Esophagus squamous epithelium (tissue), 5 donors: ENCODE data around the gene ANKS1B. TPM values are rescaled to one million over a fixed set of nuclear protein-coding genes. Genes with fewer than 3 reads are reported as not detected.
A peak's percentile ranks its signal among the peaks of the same experiment; 100 is the strongest.

Experiments
- DNase-seq: peaks from one replicate; lab custom pipeline; 2025; lab: John Stamatoyannopoulos, UW
- H3K27ac ChIP-seq, 4 donors: fragments of 200-600 bp; sonication (generic); one replicate each; pipeline ENCODE4 v1.5.1; 2016 to 2019; ENCODE audit warnings: mild to moderate bottlenecking in 1 of 4
- H3K27me3 ChIP-seq, 4 donors: fragments of 200-600 bp; sonication (generic); 1 replicate in 3 of 4; 2 replicates in 1 of 4; pipeline versions ENCODE4 v1.5.1 to v1.6.0; 2017 to 2021; ENCODE audit warnings: antibody characterized with exemption in 1 of 4
- H3K36me3 ChIP-seq, 3 donors: fragments of 200-600 bp; sonication (generic); one replicate each; pipeline ENCODE4 v1.5.1; 2016 to 2019
- H3K4me1 ChIP-seq, 3 donors: fragments of 200-600 bp; sonication (generic); one replicate each; pipeline ENCODE4 v1.5.1; 2017 to 2019
- H3K4me3 ChIP-seq, 4 donors: fragments of 200-600 bp; sonication (generic); 1 replicate in 3 of 4; 2 replicates in 1 of 4; pipeline ENCODE4 v1.5.1; 2016 to 2019; ENCODE audit warnings: mild to moderate bottlenecking in 2 of 4, moderate library complexity in 1 of 4
- H3K9me3 ChIP-seq, 3 donors: fragments of 200-600 bp; sonication (generic); one replicate each; pipeline ENCODE4 v1.5.1; 2016 to 2019
- POLR2A ChIP-seq, 4 donors: fragments of 450-650 bp; IDR thresholded peaks; one replicate each; pipeline ENCODE4 v1.6.1; 2017; ENCODE audit warnings: antibody characterized with exemption in 4 of 4, mild to moderate bottlenecking in 4 of 4, moderate library complexity in 3 of 4
- WGBS, 2 donors: methylation state at CpG; one replicate each; pipeline ENCODE4 v1.1.5; 2018; 5-methylcytosine and 5-hydroxymethylcytosine counted together
- intact Hi-C: fragments of 100-400 bp; cut with DNase I; formaldehyde crosslinking; loops from one replicate; pipeline ENCODE4 v1.15.0; 2022
- total RNA-seq, 4 donors: library from RNA; depleted of rRNA; stranded (reverse); fragments of >200 nt; gene quantifications; one replicate each; pipeline ENCODE4 v1.1.0, GENCODE V29; 2016
- TF ChIP-seq, protein P1 (sequence below), 6 experiments: fragments of 450-650 bp in 4 of 6; fragments of 200-600 bp in 2 of 6; sonication (generic) in 2 of 6; IDR thresholded peaks; one replicate each; pipeline ENCODE4 v1.5.1; 2016 to 2019; ENCODE audit warnings: antibody characterized with exemption in 6 of 6, mild to moderate bottlenecking in 4 of 6, moderate library complexity in 4 of 6
- donor health status: DM: yes; HTN: yes; CAD: no.

ANKS1B gene
- total RNA-seq, 4 donors from 2014 or later: 1.6 to 15.8 (median 8.1) TPM

DNA sequence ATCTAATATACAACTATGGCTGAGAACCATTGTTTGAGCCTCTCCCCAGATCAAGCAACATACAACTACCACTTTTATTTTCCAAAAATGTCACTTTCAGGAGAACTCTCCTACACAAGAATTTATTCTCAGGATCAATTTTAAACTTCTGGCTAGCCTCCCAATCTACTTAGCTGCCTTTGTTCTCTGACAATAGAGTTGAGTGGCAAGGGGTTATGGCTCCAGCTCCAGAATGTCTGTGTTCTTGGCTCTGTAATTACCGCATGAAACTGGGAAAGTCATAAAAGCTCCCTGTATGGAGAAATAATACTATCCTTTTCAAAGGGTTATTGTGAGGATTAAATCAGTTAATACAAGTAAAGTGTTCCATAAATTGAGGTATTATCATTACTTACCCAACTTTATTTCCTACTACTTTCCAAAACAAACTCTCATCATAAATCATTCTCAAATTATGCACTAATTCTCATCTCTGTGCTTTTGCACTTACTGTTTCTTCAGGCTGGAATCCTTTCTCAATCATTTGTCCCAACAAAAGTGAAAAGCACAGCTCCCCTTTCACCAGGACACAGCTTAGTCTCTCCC, 215.2 kb downstream of the ANKS1B start:
- H3K27ac ChIP-seq: no peak overlapping the region
- no peak for DNase-seq
- TF ChIP-seq, protein P1, sequence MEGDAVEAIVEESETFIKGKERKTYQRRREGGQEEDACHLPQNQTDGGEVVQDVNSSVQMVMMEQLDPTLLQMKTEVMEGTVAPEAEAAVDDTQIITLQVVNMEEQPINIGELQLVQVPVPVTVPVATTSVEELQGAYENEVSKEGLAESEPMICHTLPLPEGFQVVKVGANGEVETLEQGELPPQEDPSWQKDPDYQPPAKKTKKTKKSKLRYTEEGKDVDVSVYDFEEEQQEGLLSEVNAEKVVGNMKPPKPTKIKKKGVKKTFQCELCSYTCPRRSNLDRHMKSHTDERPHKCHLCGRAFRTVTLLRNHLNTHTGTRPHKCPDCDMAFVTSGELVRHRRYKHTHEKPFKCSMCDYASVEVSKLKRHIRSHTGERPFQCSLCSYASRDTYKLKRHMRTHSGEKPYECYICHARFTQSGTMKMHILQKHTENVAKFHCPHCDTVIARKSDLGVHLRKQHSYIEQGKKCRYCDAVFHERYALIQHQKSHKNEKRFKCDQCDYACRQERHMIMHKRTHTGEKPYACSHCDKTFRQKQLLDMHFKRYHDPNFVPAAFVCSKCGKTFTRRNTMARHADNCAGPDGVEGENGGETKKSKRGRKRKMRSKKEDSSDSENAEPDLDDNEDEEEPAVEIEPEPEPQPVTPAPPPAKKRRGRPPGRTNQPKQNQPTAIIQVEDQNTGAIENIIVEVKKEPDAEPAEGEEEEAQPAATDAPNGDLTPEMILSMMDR (IDR thresholded peaks at IDR 0.05): no peak
- TF ChIP-seq POLR2A (IDR thresholded peaks at IDR 0.05): no peak
- 21 to 33% methylated on average over 1 of the region's 1 CpG for WGBS, 2 donors
- no peaks in the 10 kb centered on the region for H3K36me3 ChIP-seq
- no peaks in the 10 kb centered on the region for H3K9me3 ChIP-seq
- no peaks in the 10 kb centered on the region for H3K27me3 ChIP-seq
- no peak overlapping the region for H3K4me3 ChIP-seq
- intact Hi-C loops: loop anchor here (10.0 kb wide), 1 partner anchor 725 kb away; no protein-coding TSS in a partner anchor
- H3K4me1 ChIP-seq: peaks cover 0 to 32% (median 0%) of the 10 kb centered on the region in 3 donors

DNA sequence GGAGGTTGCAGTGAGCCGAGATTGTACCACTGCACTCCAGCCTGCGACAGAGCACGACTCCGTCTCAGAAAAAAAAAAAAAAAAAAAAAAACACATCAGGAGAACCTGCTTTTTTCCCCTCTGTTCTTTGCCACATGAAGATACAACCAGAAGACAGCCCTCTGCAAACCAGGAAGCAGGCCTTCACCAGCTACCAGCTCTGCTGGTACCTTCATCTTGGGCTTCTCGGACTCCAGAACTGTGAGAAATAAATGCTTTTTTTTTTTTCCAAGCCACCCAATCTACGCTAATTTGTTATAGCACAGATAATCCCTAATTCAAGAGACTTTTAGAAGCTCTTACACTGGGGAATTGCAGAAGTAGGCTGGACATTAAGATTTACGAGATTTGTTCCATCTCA, 216.0 kb downstream of the ANKS1B start:
- no peak overlapping the region for H3K27ac ChIP-seq
- H3K4me1 ChIP-seq: peaks cover 0 to 32% (median 0%) of the 10 kb centered on the region in 3 donors
- H3K27me3 ChIP-seq: no peaks in the 10 kb centered on the region
- 81 to 85% methylated on average over 7 of the region's 7 CpGs for WGBS, 2 donors
- H3K36me3 ChIP-seq: no peaks in the 10 kb centered on the region
- TF ChIP-seq, protein P1 (IDR thresholded peaks at IDR 0.05): no peak
- no peak for TF ChIP-seq POLR2A (IDR thresholded peaks at IDR 0.05)
- H3K4me3 ChIP-seq: no peak overlapping the region
- intact Hi-C loops: loop anchor here (10.0 kb wide), 1 partner anchor 724 kb away; no protein-coding TSS in a partner anchor
- no peaks in the 10 kb centered on the region for H3K9me3 ChIP-seq
- DNase-seq: no peak

DNA sequence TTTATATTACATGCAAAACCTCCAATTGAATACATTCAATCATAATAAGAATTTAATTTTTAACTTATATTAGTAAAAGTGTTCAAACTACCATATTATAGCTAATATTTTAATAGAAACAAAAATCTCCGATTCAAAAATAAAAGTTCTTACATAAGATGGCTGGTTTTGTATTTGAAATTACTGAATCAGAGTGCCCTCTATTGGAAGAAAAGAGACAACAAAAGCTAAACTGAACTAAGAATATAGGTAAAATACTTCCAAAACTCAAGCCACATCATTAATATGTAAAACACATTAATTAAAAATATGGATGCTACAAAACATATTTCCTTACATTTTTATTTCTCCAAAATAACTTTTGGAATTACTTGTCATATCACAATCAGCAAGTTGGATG, 216.9 kb downstream of the ANKS1B start:
- H3K4me1 ChIP-seq: peaks cover 0 to 32% (median 0%) of the 10 kb centered on the region in 3 donors
- no peak overlapping the region for H3K4me3 ChIP-seq
- H3K9me3 ChIP-seq: no peaks in the 10 kb centered on the region
- H3K27me3 ChIP-seq: no peaks in the 10 kb centered on the region
- 0 to 14% methylated on average over 1 of the region's 1 CpG for WGBS, 2 donors
- H3K36me3 ChIP-seq: no peaks in the 10 kb centered on the region
- TF ChIP-seq, protein P1 (IDR thresholded peaks at IDR 0.05): peak in 4 of 6 experiments; percentile 11 to 56 (median 36)
- TF ChIP-seq POLR2A (IDR thresholded peaks at IDR 0.05): no peak
- no peak for DNase-seq
- H3K27ac ChIP-seq: no peak overlapping the region
- intact Hi-C loops: loop anchor here (10.0 kb wide), 1 partner anchor 723 kb away; no protein-coding TSS in a partner anchor

DNA sequence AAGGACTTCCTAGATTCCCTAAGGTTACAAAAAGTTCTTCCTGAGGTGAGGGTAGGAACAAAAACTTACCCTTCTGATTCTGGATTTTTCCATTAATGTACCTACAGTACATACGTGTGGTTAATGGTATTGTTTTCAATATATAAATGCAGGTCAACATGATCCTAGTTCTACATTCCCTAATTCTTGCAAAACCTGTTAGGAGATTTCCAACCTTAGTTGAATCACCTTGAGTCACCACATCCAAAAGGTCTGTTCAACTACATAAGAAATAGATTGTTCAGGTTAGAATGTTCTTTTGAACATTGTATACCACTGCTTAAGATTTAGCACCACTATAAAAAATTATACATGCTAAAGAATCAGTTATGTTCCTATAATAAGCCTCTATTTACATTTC, 218.3 kb downstream of the ANKS1B start:
- TF ChIP-seq POLR2A (IDR thresholded peaks at IDR 0.05): no peak
- TF ChIP-seq, protein P1 (IDR thresholded peaks at IDR 0.05): no peak
- WGBS, 2 donors: 52 to 63% methylated on average over 1 of the region's 1 CpG
- H3K4me1 ChIP-seq: peaks cover 0 to 32% (median 0%) of the 10 kb centered on the region in 3 donors
- H3K9me3 ChIP-seq: no peaks in the 10 kb centered on the region
- H3K27me3 ChIP-seq: no peaks in the 10 kb centered on the region
- no peak overlapping the region for H3K27ac ChIP-seq
- no peak for DNase-seq
- H3K4me3 ChIP-seq: no peak overlapping the region
- intact Hi-C loops: loop anchor here (10.0 kb wide), 1 partner anchor 722 kb away; no protein-coding TSS in a partner anchor
- H3K36me3 ChIP-seq: no peaks in the 10 kb centered on the region

DNA sequence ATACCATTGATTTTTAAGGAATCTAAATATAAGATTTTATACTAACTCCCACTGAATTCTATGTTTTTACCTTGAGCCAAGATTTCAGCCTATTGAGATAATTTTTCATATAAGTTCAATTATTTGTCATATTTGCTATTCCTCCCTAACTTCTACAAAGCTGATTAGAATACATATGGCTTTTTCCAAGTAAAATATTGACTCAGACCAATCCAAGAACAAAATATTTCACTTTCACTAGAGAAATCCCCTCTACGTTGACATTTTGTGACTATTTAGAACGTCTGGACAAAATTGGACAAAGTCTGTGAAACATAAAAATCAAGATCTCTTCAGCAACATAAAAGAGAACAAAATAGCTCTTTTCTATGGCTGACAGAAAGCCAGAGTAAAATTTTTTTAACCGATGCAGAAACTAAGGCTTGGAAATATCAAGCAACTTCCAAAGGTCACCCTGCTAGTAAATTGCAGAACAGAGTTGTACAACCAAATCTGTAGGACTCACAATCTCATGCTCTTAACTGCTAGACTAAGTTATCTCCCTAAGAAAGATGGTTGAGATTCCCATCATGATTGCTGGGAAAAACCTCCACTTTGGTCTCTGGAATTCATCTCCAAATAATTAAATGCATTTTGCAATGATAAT, 219.1 kb downstream of the ANKS1B start:
- 76 to 82% methylated on average over 3 of the region's 3 CpGs for WGBS, 2 donors
- no peak overlapping the region for H3K27ac ChIP-seq
- H3K36me3 ChIP-seq: no peaks in the 10 kb centered on the region
- TF ChIP-seq, protein P1 (IDR thresholded peaks at IDR 0.05): no peak
- no peak for TF ChIP-seq POLR2A (IDR thresholded peaks at IDR 0.05)
- no peak for DNase-seq
- no peaks in the 10 kb centered on the region for H3K9me3 ChIP-seq
- no peaks in the 10 kb centered on the region for H3K27me3 ChIP-seq
- H3K4me1 ChIP-seq: peaks cover 0 to 32% (median 0%) of the 10 kb centered on the region in 3 donors
- intact Hi-C loops: loop anchor here (10.0 kb wide), 1 partner anchor 721 kb away; no protein-coding TSS in a partner anchor
- no peak overlapping the region for H3K4me3 ChIP-seq
